Panc1 (cell line): ENCODE measurements around the gene PLEKHG4B. TPM values are rescaled to one million over a fixed set of nuclear protein-coding genes. Genes with fewer than 3 reads are reported as not detected.

Experiments used
- ATAC-seq: fragments of 200-7000 bp; cut with Tn5 transposase; 2 replicates; pipeline ENCODE4 v1.9.1; 2020; ENCODE audit warnings: mild to moderate bottlenecking, moderate library complexity
- BruUV-seq: library from RNA; stranded (reverse); fragments of 400-500 nt; replicated peaks from 2 replicates; lab custom pipeline; 2021; lab: Mats Ljungman, UMichigan
- CTCF ChIA-PET: fragments of 300-600 bp; sonication (Branson Sonifier 250); formaldehyde crosslinking; loops from one replicate; lab custom pipeline; 2022; ENCODE audit warnings: antibody characterized with exemption; lab: Charles Lee
- POLR2A ChIA-PET: fragments of 300-600 bp; sonication (Branson Sonifier 250); formaldehyde crosslinking; loops from one replicate; lab custom pipeline; 2022; ENCODE audit warnings: antibody characterized with exemption; lab: Charles Lee
- DNase-seq: peaks from one replicate; pipeline ENCODE4 v3.0.0-alpha.2; 2010; ENCODE audit warnings: low read depth, low spot score
- H3K27ac ChIP-seq: 2 replicates; pipeline ENCODE4 v1.5.1; 2011; ENCODE audit warnings: mild to moderate bottlenecking, low read length, inconsistent platforms
- H3K27me3 ChIP-seq: fragments of 200-500 bp; sonication (Bioruptor generic); 2 replicates; pipeline ENCODE4 v1.6.0; 2014; ENCODE audit warnings: low read length, inconsistent platforms; ENCODE audit not compliant: control insufficient read depth, insufficient read depth
- H3K36me3 ChIP-seq: fragments of 200-500 bp; sonication (Bioruptor generic); 2 replicates; pipeline ENCODE4 v1.5.1; 2014; ENCODE audit warnings: inconsistent platforms, mild to moderate bottlenecking, low read length, moderate library complexity; ENCODE audit not compliant: control insufficient read depth, insufficient read depth
- H3K4me1 ChIP-seq: 2 replicates; pipeline ENCODE4 v1.5.1; 2011; ENCODE audit warnings: inconsistent platforms, mild to moderate bottlenecking, low read length, moderate library complexity; ENCODE audit not compliant: control insufficient read depth, insufficient read depth
- H3K4me3 ChIP-seq, 2 experiments: 2 replicates each; pipeline ENCODE4 v1.5.1; 2011 to 2012; ENCODE audit warnings: low read depth in 2 of 2, low read length in 2 of 2, mild to moderate bottlenecking in 2 of 2, inconsistent platforms in 1 of 2, moderate library complexity in 1 of 2
- H3K9me3 ChIP-seq: fragments of 200-500 bp; sonication (Bioruptor generic); 2 replicates; pipeline ENCODE4 v1.5.1; 2014; ENCODE audit warnings: low read depth, mild to moderate bottlenecking, inconsistent platforms, low read length, moderate library complexity; ENCODE audit not compliant: control insufficient read depth, insufficient read depth
- POLR2AphosphoS5 ChIP-seq: IDR thresholded peaks from 2 replicates; pipeline ENCODE4 v1.6.1; 2012; ENCODE audit warnings: mild to moderate bottlenecking, low read depth, low read length, moderate library complexity
- REST ChIP-seq, 2 experiments: IDR thresholded peaks; 2 replicates each; pipeline ENCODE4 v1.6.1; 2011 to 2012; ENCODE audit warnings: low read depth in 2 of 2, control low read depth in 1 of 2, low read length in 1 of 2, mild to moderate bottlenecking in 1 of 2, moderate library complexity in 1 of 2; ENCODE audit not compliant: insufficient read depth in 1 of 2
- SIN3A ChIP-seq: IDR thresholded peaks from 2 replicates; pipeline ENCODE4 v1.6.1; 2012; ENCODE audit warnings: low read depth, mild to moderate bottlenecking, low read length, moderate library complexity, borderline replicate concordance; ENCODE audit not compliant: insufficient read depth
- TCF7L2 ChIP-seq: IDR thresholded peaks from 2 replicates; pipeline ENCODE4 v1.6.1; 2011; ENCODE audit warnings: mild to moderate bottlenecking, low read depth, low read length, inconsistent platforms
- in situ Hi-C: cut with HindIII; loops from 2 replicates; pipeline ENCODE4 v1.10.0; 2016; ENCODE audit warnings: low sequenced_read_pairs, low pct_unique_long_range_greater_than_20kb
- intact Hi-C: fragments of 100-400 bp; cut with micrococcal nuclease; formaldehyde crosslinking; loops from one replicate; pipeline ENCODE4 v1.10.0; 2022; ENCODE audit not compliant: unreplicated experiment
- total RNA-seq: library from RNA; stranded (reverse); gene quantifications from one replicate; pipeline ENCODE4 v1.2.1, GENCODE V29; 2021; ENCODE audit not compliant: unreplicated experiment
- TF ChIP-seq, protein P1 (sequence below): fragments of 450-650 bp; IDR thresholded peaks from 2 replicates; pipeline ENCODE4 v1.5.1; 2017; ENCODE audit warnings: mild to moderate bottlenecking

PLEKHG4B gene
- total RNA-seq, 1 experiment from 2014 or later, result 8.9 TPM

- no peaks in the 10 kb centered on the region for H3K27me3 ChIP-seq
- no peak for TF ChIP-seq REST (IDR thresholded peaks at IDR 0.05; ENCODE audit: insufficient read depth in 1 of 2, low read depth in 2 of 2, low read length in 1 of 2)
- DNase-seq, result no peak
- no peaks in the 10 kb centered on the region for H3K9me3 ChIP-seq
- no peak overlapping the region for H3K27ac ChIP-seq
- no peaks in the 10 kb centered on the region for H3K36me3 ChIP-seq
- no TSS peak for BruUV-seq
- intact Hi-C loops, result no loop called here
- H3K4me1 ChIP-seq, result peaks cover 16% of the 10 kb centered on the region
- ATAC-seq, result no peak
- in situ Hi-C loops, result no loop called here
- CTCF ChIA-PET, result no interaction called here
- POLR2A ChIA-PET, result no interaction called here
- H3K4me3 ChIP-seq, result no peak overlapping the region
Measured at GRCh38 chr5:75331-76320, 16.3 kb upstream of the PLEKHG4B start.

GRCh38 chr5:76358-77169 is 15.4 kb upstream of the PLEKHG4B start:
- Histone ChIP-seq H3K4me3 (no peak overlapping the region), H3K27me3 (no peaks in the 10 kb centered on the region), H3K9me3 (no peaks in the 10 kb centered on the region), H3K4me1 (peaks cover 17% of the 10 kb centered on the region), H3K27ac (no peak overlapping the region), H3K36me3 (no peaks in the 10 kb centered on the region)
- DNase-seq (no peak), ATAC-seq (no peak)
- CTCF ChIA-PET, result no interaction called here
- in situ Hi-C loops, result no loop called here
- intact Hi-C loops, result no loop called here
- POLR2A ChIA-PET, result no interaction called here
- TF ChIP-seq SIN3A (no peak), POLR2AphosphoS5 (no peak), TCF7L2 (no peak), REST (IDR thresholded peaks at IDR 0.05; ENCODE audit: insufficient read depth in 1 of 2, low read depth in 2 of 2, low read length in 1 of 2) (no peak)
- TF ChIP-seq, protein P1, sequence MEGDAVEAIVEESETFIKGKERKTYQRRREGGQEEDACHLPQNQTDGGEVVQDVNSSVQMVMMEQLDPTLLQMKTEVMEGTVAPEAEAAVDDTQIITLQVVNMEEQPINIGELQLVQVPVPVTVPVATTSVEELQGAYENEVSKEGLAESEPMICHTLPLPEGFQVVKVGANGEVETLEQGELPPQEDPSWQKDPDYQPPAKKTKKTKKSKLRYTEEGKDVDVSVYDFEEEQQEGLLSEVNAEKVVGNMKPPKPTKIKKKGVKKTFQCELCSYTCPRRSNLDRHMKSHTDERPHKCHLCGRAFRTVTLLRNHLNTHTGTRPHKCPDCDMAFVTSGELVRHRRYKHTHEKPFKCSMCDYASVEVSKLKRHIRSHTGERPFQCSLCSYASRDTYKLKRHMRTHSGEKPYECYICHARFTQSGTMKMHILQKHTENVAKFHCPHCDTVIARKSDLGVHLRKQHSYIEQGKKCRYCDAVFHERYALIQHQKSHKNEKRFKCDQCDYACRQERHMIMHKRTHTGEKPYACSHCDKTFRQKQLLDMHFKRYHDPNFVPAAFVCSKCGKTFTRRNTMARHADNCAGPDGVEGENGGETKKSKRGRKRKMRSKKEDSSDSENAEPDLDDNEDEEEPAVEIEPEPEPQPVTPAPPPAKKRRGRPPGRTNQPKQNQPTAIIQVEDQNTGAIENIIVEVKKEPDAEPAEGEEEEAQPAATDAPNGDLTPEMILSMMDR, result no peak
- BruUV-seq, result no TSS peak
